ENCODE data around the gene FBXL2.

GRCh38 chr3:33314993-33315392, 37.8 kb downstream of the FBXL2 start:
- TF ChIP-seq CTCF (IDR thresholded peaks at IDR 0.05), result no peak
- TF ChIP-seq EP300 (IDR thresholded peaks at IDR 0.05), result no peak
